ENCODE data around the gene UQCR11.

The UQCR11 gene

GRCh38 chr19:1580957-1581356 is 24.3 kb downstream of the UQCR11 start:
- H3K27me3 ChIP-seq (ENCODE audit: control insufficient read depth, insufficient read depth, low read length), result no peaks in the 10 kb centered on the region
- no peak overlapping the region for H3K4me3 ChIP-seq (ENCODE audit: low read depth, low read length)
- no peaks in the 10 kb centered on the region for H3K4me1 ChIP-seq (ENCODE audit: control insufficient read depth, insufficient read depth, low read length)
- H3K9me3 ChIP-seq (ENCODE audit: control insufficient read depth, insufficient read depth, low read depth, low read length), result no peaks in the 10 kb centered on the region
- no peak overlapping the region for H3K27ac ChIP-seq (ENCODE audit: low read depth, low read length)
- H3K36me3 ChIP-seq (ENCODE audit: control insufficient read depth, insufficient read depth, low read length), result peaks cover 78% of the 10 kb centered on the region
- H3K9ac ChIP-seq (ENCODE audit: low read length), result no peak overlapping the region

DNA sequence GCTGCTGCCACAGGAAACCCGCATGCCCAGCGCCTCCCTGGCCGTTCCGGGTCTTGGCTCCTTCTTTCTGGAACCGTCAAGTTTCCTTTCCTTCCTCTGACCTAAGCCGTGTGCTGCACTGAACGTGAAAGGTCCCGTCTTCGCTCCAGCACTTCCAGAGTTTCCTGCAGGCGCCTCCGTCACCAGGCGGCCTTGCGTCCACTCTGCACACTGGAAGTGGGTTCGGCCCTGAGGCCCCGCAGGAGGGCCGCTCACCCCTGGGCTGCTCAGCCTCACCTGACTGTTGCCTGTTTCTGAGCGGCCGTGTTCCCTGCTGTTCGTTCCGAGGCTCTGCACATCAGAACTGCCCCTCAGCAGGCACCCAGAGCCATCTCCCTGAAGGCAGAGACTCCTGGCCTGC is 24.9 kb downstream of the UQCR11 start:
- no peak overlapping the region for H3K4me3 ChIP-seq (ENCODE audit: low read depth, low read length)
- no peaks in the 10 kb centered on the region for H3K9me3 ChIP-seq (ENCODE audit: control insufficient read depth, insufficient read depth, low read depth, low read length)
- no peaks in the 10 kb centered on the region for H3K27me3 ChIP-seq (ENCODE audit: control insufficient read depth, insufficient read depth, low read length)
- no peaks in the 10 kb centered on the region for H3K4me1 ChIP-seq (ENCODE audit: control insufficient read depth, insufficient read depth, low read length)
- H3K9ac ChIP-seq (ENCODE audit: low read length), result no peak overlapping the region
- peaks cover 76% of the 10 kb centered on the region for H3K36me3 ChIP-seq (ENCODE audit: control insufficient read depth, insufficient read depth, low read length)
- no peak overlapping the region for H3K27ac ChIP-seq (ENCODE audit: low read depth, low read length)

DNA sequence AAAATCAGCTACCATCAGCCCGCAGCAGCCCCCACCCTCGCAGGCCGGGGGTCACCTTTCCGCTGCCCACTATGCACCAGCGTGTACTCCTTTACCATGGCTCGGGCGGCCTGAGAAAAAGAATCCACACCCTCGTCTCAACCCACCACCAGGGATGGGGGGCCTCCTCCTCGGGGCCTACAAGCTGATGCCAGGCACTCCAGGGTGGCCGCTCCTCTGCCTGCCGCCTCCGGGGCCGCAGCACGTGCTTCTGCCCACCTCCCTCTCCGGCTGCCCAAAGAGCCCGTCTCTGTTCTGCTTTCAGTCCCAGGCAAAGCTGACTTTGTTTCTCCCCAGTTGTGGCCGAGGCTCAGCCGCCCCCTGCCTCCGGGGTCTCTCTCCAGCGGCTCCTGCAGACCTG is 26.0 kb downstream of the UQCR11 start:
- no peak overlapping the region for H3K9ac ChIP-seq (ENCODE audit: low read length)
- no peak overlapping the region for H3K27ac ChIP-seq (ENCODE audit: low read depth, low read length)
- no peak overlapping the region for H3K4me3 ChIP-seq (ENCODE audit: low read depth, low read length)
- no peaks in the 10 kb centered on the region for H3K27me3 ChIP-seq (ENCODE audit: control insufficient read depth, insufficient read depth, low read length)
- H3K4me1 ChIP-seq (ENCODE audit: control insufficient read depth, insufficient read depth, low read length), result no peaks in the 10 kb centered on the region
- no peaks in the 10 kb centered on the region for H3K9me3 ChIP-seq (ENCODE audit: control insufficient read depth, insufficient read depth, low read depth, low read length)
- H3K36me3 ChIP-seq (ENCODE audit: control insufficient read depth, insufficient read depth, low read length), result peaks cover 73% of the 10 kb centered on the region

DNA sequence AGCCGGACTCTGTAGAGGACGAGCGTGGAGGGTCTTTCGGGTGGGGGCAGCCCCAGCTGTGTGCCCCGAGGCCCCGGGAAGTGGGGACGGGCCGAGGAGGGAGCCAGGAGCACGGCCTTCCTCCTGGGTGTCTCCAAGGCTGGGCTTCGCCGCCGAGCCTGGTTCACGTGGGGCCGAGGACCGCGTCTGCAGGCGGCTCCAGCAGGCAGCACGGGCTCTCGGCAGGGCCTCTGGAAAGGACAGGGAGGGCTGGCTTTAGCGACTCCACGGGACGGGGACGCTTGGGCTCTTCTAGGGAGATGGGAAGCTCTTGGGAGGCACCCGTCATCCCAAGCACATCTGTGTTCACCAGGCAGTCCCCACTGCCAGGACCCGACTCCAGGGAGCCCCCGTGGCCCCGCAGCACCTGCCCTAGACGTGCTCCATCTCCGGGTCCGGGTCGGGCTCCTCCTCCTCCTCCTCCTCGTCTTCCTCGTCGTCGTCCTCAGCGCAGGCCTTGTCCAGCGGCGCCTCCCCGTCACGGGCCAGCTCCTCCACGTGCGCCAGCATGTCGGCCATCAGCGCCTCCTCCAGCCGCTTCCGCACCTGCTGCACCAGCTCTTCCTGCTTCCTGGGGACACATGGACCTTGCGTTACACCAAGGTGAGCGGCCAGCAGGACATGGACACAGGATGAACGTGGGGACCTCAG is 27.2 kb downstream of the UQCR11 start:
- Histone ChIP-seq H3K27ac (ENCODE audit: low read depth, low read length) (no peak overlapping the region), H3K36me3 (ENCODE audit: control insufficient read depth, insufficient read depth, low read length) (peaks cover 63% of the 10 kb centered on the region), H3K9me3 (ENCODE audit: control insufficient read depth, insufficient read depth, low read depth, low read length) (no peaks in the 10 kb centered on the region), H3K4me1 (ENCODE audit: control insufficient read depth, insufficient read depth, low read length) (no peaks in the 10 kb centered on the region), H3K9ac (ENCODE audit: low read length) (no peak overlapping the region), H3K4me3 (ENCODE audit: low read depth, low read length) (no peak overlapping the region), H3K27me3 (ENCODE audit: control insufficient read depth, insufficient read depth, low read length) (no peaks in the 10 kb centered on the region)

DNA sequence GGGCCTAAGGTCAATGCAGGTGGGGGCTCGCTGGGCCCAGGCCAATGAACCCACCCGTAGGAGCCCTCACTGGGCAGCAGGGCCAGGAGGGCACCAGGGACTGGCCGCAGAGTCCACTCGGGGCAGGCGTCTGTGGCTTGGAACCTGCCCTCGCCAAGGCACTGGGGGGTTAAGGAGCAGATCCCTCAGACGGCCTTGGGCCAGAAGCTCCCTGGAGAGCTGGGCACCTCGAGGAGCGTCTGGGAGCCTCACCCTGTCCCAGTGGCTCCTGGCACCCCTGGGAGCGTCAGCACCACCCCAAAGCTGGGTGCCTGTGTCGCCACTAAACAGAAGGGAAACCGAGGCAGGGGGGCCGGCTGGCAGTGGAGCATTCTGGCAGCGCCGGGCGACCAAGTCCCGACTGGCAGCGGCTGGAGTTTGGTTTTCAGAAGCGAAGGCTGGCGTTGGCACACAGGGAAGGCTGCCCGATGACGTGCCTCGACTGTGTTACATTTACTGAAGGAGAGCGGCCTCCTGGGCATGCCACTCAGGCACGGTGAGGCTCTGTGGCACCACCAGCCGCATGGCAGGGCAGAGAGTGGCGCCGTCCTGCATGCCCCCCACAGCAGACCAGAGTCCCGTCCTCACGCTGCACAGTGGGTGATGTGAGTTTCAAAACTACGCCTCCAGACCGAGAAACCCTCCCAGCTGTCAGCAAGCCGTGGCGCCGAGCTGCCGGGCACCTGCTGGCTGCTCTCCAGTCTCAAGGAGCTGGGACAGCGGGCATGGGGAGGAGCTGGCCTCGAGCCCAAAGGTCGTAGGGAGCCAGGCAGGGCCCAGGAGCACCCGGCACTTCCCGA is 28.0 kb downstream of the UQCR11 start:
- H3K27me3 ChIP-seq (ENCODE audit: control insufficient read depth, insufficient read depth, low read length), result no peaks in the 10 kb centered on the region
- no peak overlapping the region for H3K27ac ChIP-seq (ENCODE audit: low read depth, low read length)
- no peak overlapping the region for H3K4me3 ChIP-seq (ENCODE audit: low read depth, low read length)
- H3K36me3 ChIP-seq (ENCODE audit: control insufficient read depth, insufficient read depth, low read length), result peaks cover 56% of the 10 kb centered on the region
- H3K4me1 ChIP-seq (ENCODE audit: control insufficient read depth, insufficient read depth, low read length), result no peaks in the 10 kb centered on the region
- no peak overlapping the region for H3K9ac ChIP-seq (ENCODE audit: low read length)
- no peaks in the 10 kb centered on the region for H3K9me3 ChIP-seq (ENCODE audit: control insufficient read depth, insufficient read depth, low read depth, low read length)

- H3K36me3 ChIP-seq (ENCODE audit: control insufficient read depth, insufficient read depth, low read length), result peaks cover 49% of the 10 kb centered on the region
- H3K4me3 ChIP-seq (ENCODE audit: low read depth, low read length), result no peak overlapping the region
- H3K27me3 ChIP-seq (ENCODE audit: control insufficient read depth, insufficient read depth, low read length), result no peaks in the 10 kb centered on the region
- H3K4me1 ChIP-seq (ENCODE audit: control insufficient read depth, insufficient read depth, low read length), result no peaks in the 10 kb centered on the region
- H3K9me3 ChIP-seq (ENCODE audit: control insufficient read depth, insufficient read depth, low read depth, low read length), result no peaks in the 10 kb centered on the region
- H3K27ac ChIP-seq (ENCODE audit: low read depth, low read length), result no peak overlapping the region
- H3K9ac ChIP-seq (ENCODE audit: low read length), result no peak overlapping the region
Measured at GRCh38 chr19:1576242-1577089, 28.8 kb downstream of the UQCR11 start.

- Histone ChIP-seq H3K4me1 (ENCODE audit: control insufficient read depth, insufficient read depth, low read length) (no peaks in the 10 kb centered on the region), H3K9me3 (ENCODE audit: control insufficient read depth, insufficient read depth, low read depth, low read length) (no peaks in the 10 kb centered on the region), H3K4me3 (ENCODE audit: low read depth, low read length) (no peak overlapping the region), H3K27me3 (ENCODE audit: control insufficient read depth, insufficient read depth, low read length) (peaks cover 4% of the 10 kb centered on the region), H3K9ac (ENCODE audit: low read length) (no peak overlapping the region), H3K27ac (ENCODE audit: low read depth, low read length) (no peak overlapping the region), H3K36me3 (ENCODE audit: control insufficient read depth, insufficient read depth, low read length) (peaks cover 40% of the 10 kb centered on the region)
Measured at GRCh38 chr19:1575323-1576241, 29.7 kb downstream of the UQCR11 start.

GRCh38 chr19:1574354-1575136 is 30.7 kb downstream of the UQCR11 start:
- no peak overlapping the region for H3K9ac ChIP-seq (ENCODE audit: low read length)

GRCh38 chr19:1572795-1573194 is 32.5 kb downstream of the UQCR11 start:
- peaks cover 15% of the 10 kb centered on the region for H3K36me3 ChIP-seq (ENCODE audit: control insufficient read depth, insufficient read depth, low read length)
- no peak overlapping the region for H3K9ac ChIP-seq (ENCODE audit: low read length)
- H3K4me3 ChIP-seq (ENCODE audit: low read depth, low read length), result no peak overlapping the region
- no peaks in the 10 kb centered on the region for H3K9me3 ChIP-seq (ENCODE audit: control insufficient read depth, insufficient read depth, low read depth, low read length)
- no peaks in the 10 kb centered on the region for H3K4me1 ChIP-seq (ENCODE audit: control insufficient read depth, insufficient read depth, low read length)
- no peak overlapping the region for H3K27ac ChIP-seq (ENCODE audit: low read depth, low read length)
- H3K27me3 ChIP-seq (ENCODE audit: control insufficient read depth, insufficient read depth, low read length), result peaks cover 24% of the 10 kb centered on the region

More at GRCh38 chr19:1574354-1575136, 30.7 kb downstream of the UQCR11 start:
- H3K27me3 ChIP-seq (ENCODE audit: control insufficient read depth, insufficient read depth, low read length), result peaks cover 12% of the 10 kb centered on the region
- H3K36me3 ChIP-seq (ENCODE audit: control insufficient read depth, insufficient read depth, low read length), result peaks cover 30% of the 10 kb centered on the region
- H3K4me3 ChIP-seq (ENCODE audit: low read depth, low read length), result no peak overlapping the region
- H3K9me3 ChIP-seq (ENCODE audit: control insufficient read depth, insufficient read depth, low read depth, low read length), result no peaks in the 10 kb centered on the region
- no peak overlapping the region for H3K27ac ChIP-seq (ENCODE audit: low read depth, low read length)
- H3K4me1 ChIP-seq (ENCODE audit: control insufficient read depth, insufficient read depth, low read length), result no peaks in the 10 kb centered on the region

- H3K27ac ChIP-seq (ENCODE audit: low read depth, low read length), result no peak overlapping the region
- no peaks in the 10 kb centered on the region for H3K4me1 ChIP-seq (ENCODE audit: control insufficient read depth, insufficient read depth, low read length)
- peaks cover 24% of the 10 kb centered on the region for H3K27me3 ChIP-seq (ENCODE audit: control insufficient read depth, insufficient read depth, low read length)
- no peak overlapping the region for H3K4me3 ChIP-seq (ENCODE audit: low read depth, low read length)
- no peaks in the 10 kb centered on the region for H3K9me3 ChIP-seq (ENCODE audit: control insufficient read depth, insufficient read depth, low read depth, low read length)
- peaks cover under 1% of the 10 kb centered on the region for H3K36me3 ChIP-seq (ENCODE audit: control insufficient read depth, insufficient read depth, low read length)
- H3K9ac ChIP-seq (ENCODE audit: low read length), result no peak overlapping the region
Measured at GRCh38 chr19:1571358-1571757, 33.9 kb downstream of the UQCR11 start.
